Measurements from ENCODE around the gene S100A6. TPM values are rescaled to one million over a fixed set of nuclear protein-coding genes. Genes with fewer than 3 reads are reported as not detected.

The S100A6 gene
- total and polyA plus RNA-seq, 2 donors (not counting 1 experiment from before 2014, with no cell fraction given), result 1,280 to 4,042 TPM

- peaks cover 23% of the 10 kb centered on the region for H3K79me2 ChIP-seq (ENCODE audit: control insufficient read depth, insufficient read depth, low read length)
- H4K20me1 ChIP-seq (ENCODE audit: control insufficient read depth, extremely low read depth, insufficient read depth, low read length), result no peaks in the 10 kb centered on the region
- H3K27ac ChIP-seq (ENCODE audit: insufficient read depth, low read length), result no peak overlapping the region
- no peaks in the 10 kb centered on the region for H3K27me3 ChIP-seq (ENCODE audit: control insufficient read depth, insufficient read depth, low read length)
- peaks cover 20% of the 10 kb centered on the region for H3K4me1 ChIP-seq (ENCODE audit: control insufficient read depth, extremely low read depth, insufficient read depth, low read length)
- no peak for DNase-seq (ENCODE audit: low read depth in 2 of 2)
- TF ChIP-seq CTCF (conservative IDR thresholded peaks at IDR 0.05 in 1 of 2, IDR thresholded peaks at IDR 0.05 in 1 of 2; ENCODE audit: low read depth in 1 of 2, low read length in 2 of 2), result no peak
- no peak overlapping the region for H3K4me2 ChIP-seq (ENCODE audit: extremely low read depth, insufficient read depth, low read length)
- H3K9ac ChIP-seq (ENCODE audit: insufficient read depth, low read length), result no peak overlapping the region
- H3K4me3 ChIP-seq (replicated peaks in 1 of 4; ENCODE audit: control extremely low read depth in 1 of 4, insufficient read depth in 1 of 4, low read depth in 3 of 4, low read length in 4 of 4), result no peak overlapping the region
- H2AFZ ChIP-seq (ENCODE audit: low read length), result no peak overlapping the region
- H3K36me3 ChIP-seq (ENCODE audit: control insufficient read depth, insufficient read depth, low read length), result peaks cover 6% of the 10 kb centered on the region
- no peaks in the 10 kb centered on the region for H3K9me3 ChIP-seq (ENCODE audit: control insufficient read depth, insufficient read depth, low read depth, low read length)
These were observed 1.6 kb upstream of the S100A6 start for GRCh38 chr1:153537376-153537730.

DNA sequence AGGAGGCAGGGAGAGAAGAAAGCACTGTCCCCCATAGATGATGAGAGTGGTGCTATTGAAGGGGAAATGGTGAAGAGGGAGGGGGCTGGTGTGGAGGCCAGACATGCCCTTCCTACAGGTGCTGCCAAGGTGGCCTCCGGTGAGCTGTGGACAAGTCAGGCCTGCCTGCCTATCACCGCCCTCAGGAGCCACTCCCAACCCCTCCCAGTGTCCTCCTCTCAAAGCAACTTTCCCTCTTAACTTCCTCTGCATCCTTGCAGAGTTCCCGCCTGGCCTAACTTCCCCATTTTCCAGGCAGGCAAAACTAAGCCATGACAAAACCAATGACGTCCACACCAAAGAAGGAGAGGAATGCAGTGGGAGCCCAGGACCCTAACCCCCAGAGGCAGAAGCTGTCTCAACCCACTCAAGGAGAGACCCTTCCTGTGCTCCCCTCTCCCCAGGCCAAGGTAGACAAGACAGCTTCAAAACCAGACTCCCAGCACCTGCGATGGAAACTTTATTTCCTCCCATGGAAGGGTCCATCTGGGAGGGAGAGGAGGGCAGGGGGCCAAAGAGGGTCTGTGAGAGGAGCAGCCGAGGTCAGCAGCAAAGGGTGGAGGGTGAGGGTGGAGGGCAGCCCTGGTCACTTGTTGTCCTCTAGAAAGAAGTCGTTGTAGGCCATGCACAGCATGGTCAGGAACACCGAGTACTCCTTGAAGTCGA, 1.0 kb upstream of the S100A6 start:
- TF ChIP-seq EZH2 (IDR thresholded peaks at IDR 0.05; ENCODE audit: low read length, missing control alignments) (no peak), CTCF (conservative IDR thresholded peaks at IDR 0.05 in 1 of 2, IDR thresholded peaks at IDR 0.05 in 1 of 2; ENCODE audit: low read depth in 1 of 2, low read length in 2 of 2) (no peak)
- Histone ChIP-seq H3K79me2 (ENCODE audit: control insufficient read depth, insufficient read depth, low read length) (peaks cover 23% of the 10 kb centered on the region), H3K27me3 (ENCODE audit: control insufficient read depth, insufficient read depth, low read length) (no peaks in the 10 kb centered on the region), H3K27ac (ENCODE audit: insufficient read depth, low read length) (peak overlapping the region; percentile 79), H4K20me1 (ENCODE audit: control insufficient read depth, extremely low read depth, insufficient read depth, low read length) (no peaks in the 10 kb centered on the region), H3K4me1 (ENCODE audit: control insufficient read depth, extremely low read depth, insufficient read depth, low read length) (peaks cover 20% of the 10 kb centered on the region), H3K9me3 (ENCODE audit: control insufficient read depth, insufficient read depth, low read depth, low read length) (no peaks in the 10 kb centered on the region), H2AFZ (ENCODE audit: low read length) (no peak overlapping the region), H3K4me3 (replicated peaks in 1 of 4; ENCODE audit: control extremely low read depth in 1 of 4, insufficient read depth in 1 of 4, low read depth in 3 of 4, low read length in 4 of 4) (peak overlapping the region in 2 of 4 experiments; percentile 32 to 100), H3K36me3 (ENCODE audit: control insufficient read depth, insufficient read depth, low read length) (peaks cover 6% of the 10 kb centered on the region), H3K4me2 (ENCODE audit: extremely low read depth, insufficient read depth, low read length) (peak overlapping the region; percentile 89), H3K9ac (ENCODE audit: insufficient read depth, low read length) (no peak overlapping the region)
- DNase-seq (ENCODE audit: low read depth in 2 of 2), result no peak

- peak overlapping the region; percentile 93 for H3K9ac ChIP-seq (ENCODE audit: insufficient read depth, low read length)
- H3K79me2 ChIP-seq (ENCODE audit: control insufficient read depth, insufficient read depth, low read length), result peaks cover 23% of the 10 kb centered on the region
- no peaks in the 10 kb centered on the region for H3K9me3 ChIP-seq (ENCODE audit: control insufficient read depth, insufficient read depth, low read depth, low read length)
- H3K36me3 ChIP-seq (ENCODE audit: control insufficient read depth, insufficient read depth, low read length), result peaks cover 6% of the 10 kb centered on the region
- peak overlapping the region; percentile 98 for H3K27ac ChIP-seq (ENCODE audit: insufficient read depth, low read length)
- H3K4me1 ChIP-seq (ENCODE audit: control insufficient read depth, extremely low read depth, insufficient read depth, low read length), result peaks cover 20% of the 10 kb centered on the region
- peak overlapping the region; percentile 43 for H2AFZ ChIP-seq (ENCODE audit: low read length)
- TF ChIP-seq EZH2 (IDR thresholded peaks at IDR 0.05; ENCODE audit: low read length, missing control alignments), result no peak
- peak; percentile 86 to 90 for DNase-seq (ENCODE audit: low read depth in 2 of 2)
- H3K27me3 ChIP-seq (ENCODE audit: control insufficient read depth, insufficient read depth, low read length), result no peaks in the 10 kb centered on the region
- H4K20me1 ChIP-seq (ENCODE audit: control insufficient read depth, extremely low read depth, insufficient read depth, low read length), result no peaks in the 10 kb centered on the region
- H3K4me3 ChIP-seq (replicated peaks in 1 of 4; ENCODE audit: control extremely low read depth in 1 of 4, insufficient read depth in 1 of 4, low read depth in 3 of 4, low read length in 4 of 4), result peak overlapping the region; percentile 96 to 100 (median 98)
- H3K4me2 ChIP-seq (ENCODE audit: extremely low read depth, insufficient read depth, low read length), result peak overlapping the region; percentile 89
These were observed 350 bp upstream of the S100A6 start for GRCh38 chr1:153536012-153536670.
